MCF 10A (cell line): ENCODE results near the gene PRDM10. TPM values are rescaled to one million over a fixed set of nuclear protein-coding genes. Genes with fewer than 3 reads are reported as not detected.

Experiments
- BruUV-seq: library from RNA; stranded (reverse); fragments of 400-500 nt; replicated peaks from 2 replicates; lab custom pipeline; 2021; lab: Mats Ljungman, UMichigan
- CTCF ChIA-PET: fragments of 300-600 bp; sonication (Branson Sonifier 250); formaldehyde crosslinking; extraction: SDS; loops from one replicate; lab custom pipeline; 2021; ENCODE audit warnings: antibody characterized with exemption, inconsistent platforms; lab: Yijun Ruan, JAX
- POLR2A ChIA-PET: fragments of 300-600, 350-650 bp; sonication (Branson Sonifier 250); formaldehyde crosslinking; extraction: SDS; loops from one replicate; lab custom pipeline; 2020; ENCODE audit warnings: antibody characterized with exemption, inconsistent platforms; lab: Yijun Ruan, JAX
- DNase-seq: peaks from one replicate; pipeline ENCODE4 v3.0.0-alpha.2; 2018; ENCODE audit not compliant: unreplicated experiment
- H3K27ac Mint-ChIP-seq: one replicate; pipeline ENCODE4 v1.8.0; 2022; ENCODE audit warnings: mild to moderate bottlenecking, low read depth, mixed read lengths; ENCODE audit not compliant: unreplicated experiment
- H3K27me3 Mint-ChIP-seq: one replicate; pipeline ENCODE4 v1.8.0; 2022; ENCODE audit warnings: mixed read lengths; ENCODE audit not compliant: insufficient read depth, unreplicated experiment
- H3K36me3 Mint-ChIP-seq: one replicate; pipeline ENCODE4 v1.8.0; 2022; ENCODE audit warnings: mild to moderate bottlenecking, moderate library complexity, mixed read lengths; ENCODE audit not compliant: insufficient read depth, unreplicated experiment
- H3K4me1 Mint-ChIP-seq: one replicate; pipeline ENCODE4 v1.8.0; 2022; ENCODE audit warnings: mixed read lengths; ENCODE audit not compliant: insufficient read depth, unreplicated experiment
- H3K4me3 Mint-ChIP-seq: one replicate; pipeline ENCODE4 v1.8.0; 2022; ENCODE audit warnings: mild to moderate bottlenecking, moderate library complexity, mixed read lengths; ENCODE audit not compliant: unreplicated experiment
- H3K9me3 Mint-ChIP-seq: one replicate; pipeline ENCODE4 v1.8.0; 2022; ENCODE audit warnings: mixed read lengths; ENCODE audit not compliant: unreplicated experiment
- intact Hi-C: fragments of 100-400 bp; cut with micrococcal nuclease; formaldehyde crosslinking; loops from 2 replicates; pipeline ENCODE4 v1.14.1; 2022
- total RNA-seq: library from RNA; stranded (reverse); gene quantifications from 2 replicates; pipeline ENCODE4 v1.2.3, GENCODE V29; 2022
- TF ChIP-seq, protein P1 (sequence below): fragments of 200-600 bp; IDR thresholded peaks from one replicate; pipeline ENCODE4 v1.8.0; 2022; ENCODE audit warnings: antibody characterized with exemption, mild to moderate bottlenecking; ENCODE audit not compliant: unreplicated experiment

PRDM10 gene
- total RNA-seq, 1 experiment from 2014 or later: 5.1 TPM

DNA sequence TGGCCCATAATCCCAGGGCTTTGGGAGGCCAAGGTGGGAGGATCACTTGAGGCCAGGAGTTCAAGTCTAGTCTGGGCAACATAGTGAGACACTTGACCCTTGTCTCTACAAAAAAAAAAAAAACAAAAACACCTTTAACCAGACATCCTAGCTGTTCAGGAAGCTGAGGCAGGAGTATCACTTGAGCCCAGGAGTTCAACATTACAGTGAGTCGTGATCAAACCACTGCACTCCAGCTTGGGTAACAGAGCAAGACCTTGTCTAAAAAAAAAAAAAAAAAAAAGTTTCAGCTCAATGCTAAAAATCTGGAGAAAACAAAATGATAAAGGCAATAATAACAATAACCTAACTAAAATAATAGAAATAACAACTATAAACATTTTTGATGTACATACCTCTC, 44.5 kb upstream of the PRDM10 start:
- H3K36me3 Mint-ChIP-seq: no peaks in the 10 kb centered on the region
- H3K27me3 Mint-ChIP-seq: no peaks in the 10 kb centered on the region
- H3K27ac Mint-ChIP-seq: no peak overlapping the region
- H3K9me3 Mint-ChIP-seq: no peaks in the 10 kb centered on the region
- no TSS peak for BruUV-seq
- DNase-seq: no peak
- ChIA-PET CTCF (no interaction called here), POLR2A (interaction anchor here (1.0 kb wide), 1 partner anchor 44 kb away, joined by 3 read pairs; the partner anchor contains the start of gene PRDM10)
- H3K4me1 Mint-ChIP-seq: peaks cover 15% of the 10 kb centered on the region
- intact Hi-C loops: no loop called here
- TF ChIP-seq, protein P1, sequence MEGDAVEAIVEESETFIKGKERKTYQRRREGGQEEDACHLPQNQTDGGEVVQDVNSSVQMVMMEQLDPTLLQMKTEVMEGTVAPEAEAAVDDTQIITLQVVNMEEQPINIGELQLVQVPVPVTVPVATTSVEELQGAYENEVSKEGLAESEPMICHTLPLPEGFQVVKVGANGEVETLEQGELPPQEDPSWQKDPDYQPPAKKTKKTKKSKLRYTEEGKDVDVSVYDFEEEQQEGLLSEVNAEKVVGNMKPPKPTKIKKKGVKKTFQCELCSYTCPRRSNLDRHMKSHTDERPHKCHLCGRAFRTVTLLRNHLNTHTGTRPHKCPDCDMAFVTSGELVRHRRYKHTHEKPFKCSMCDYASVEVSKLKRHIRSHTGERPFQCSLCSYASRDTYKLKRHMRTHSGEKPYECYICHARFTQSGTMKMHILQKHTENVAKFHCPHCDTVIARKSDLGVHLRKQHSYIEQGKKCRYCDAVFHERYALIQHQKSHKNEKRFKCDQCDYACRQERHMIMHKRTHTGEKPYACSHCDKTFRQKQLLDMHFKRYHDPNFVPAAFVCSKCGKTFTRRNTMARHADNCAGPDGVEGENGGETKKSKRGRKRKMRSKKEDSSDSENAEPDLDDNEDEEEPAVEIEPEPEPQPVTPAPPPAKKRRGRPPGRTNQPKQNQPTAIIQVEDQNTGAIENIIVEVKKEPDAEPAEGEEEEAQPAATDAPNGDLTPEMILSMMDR: no peak
- no peak overlapping the region for H3K4me3 Mint-ChIP-seq

DNA sequence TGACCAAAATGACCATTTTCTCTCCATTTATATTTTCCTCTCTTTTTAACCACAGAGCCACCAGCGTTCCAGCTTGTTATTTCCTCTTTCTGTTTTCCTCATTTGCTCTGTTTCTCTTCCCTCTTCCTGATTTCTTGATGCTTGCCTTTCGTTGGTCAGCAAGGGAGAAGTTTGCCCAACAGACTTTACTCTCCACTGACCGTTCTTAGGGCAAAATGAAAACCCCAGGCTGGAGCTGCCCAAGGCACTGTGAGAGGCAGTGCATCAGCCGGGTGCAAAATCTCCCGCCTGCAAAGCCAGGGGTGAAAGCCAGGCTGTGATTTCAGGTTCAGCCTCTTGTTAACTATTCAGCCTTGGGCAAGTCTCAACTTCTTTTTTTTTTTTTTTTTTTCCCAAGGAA, 40.9 kb upstream of the PRDM10 start:
- ChIA-PET POLR2A (no interaction called here), CTCF (no interaction called here)
- no TSS peak for BruUV-seq
- Mint-ChIP-seq H3K36me3 (no peaks in the 10 kb centered on the region), H3K9me3 (no peaks in the 10 kb centered on the region), H3K4me1 (peaks cover 12% of the 10 kb centered on the region), H3K4me3 (no peak overlapping the region), H3K27me3 (no peaks in the 10 kb centered on the region), H3K27ac (no peak overlapping the region)
- TF ChIP-seq, protein P1: no peak
- DNase-seq: no peak
- intact Hi-C loops: no loop called here

DNA sequence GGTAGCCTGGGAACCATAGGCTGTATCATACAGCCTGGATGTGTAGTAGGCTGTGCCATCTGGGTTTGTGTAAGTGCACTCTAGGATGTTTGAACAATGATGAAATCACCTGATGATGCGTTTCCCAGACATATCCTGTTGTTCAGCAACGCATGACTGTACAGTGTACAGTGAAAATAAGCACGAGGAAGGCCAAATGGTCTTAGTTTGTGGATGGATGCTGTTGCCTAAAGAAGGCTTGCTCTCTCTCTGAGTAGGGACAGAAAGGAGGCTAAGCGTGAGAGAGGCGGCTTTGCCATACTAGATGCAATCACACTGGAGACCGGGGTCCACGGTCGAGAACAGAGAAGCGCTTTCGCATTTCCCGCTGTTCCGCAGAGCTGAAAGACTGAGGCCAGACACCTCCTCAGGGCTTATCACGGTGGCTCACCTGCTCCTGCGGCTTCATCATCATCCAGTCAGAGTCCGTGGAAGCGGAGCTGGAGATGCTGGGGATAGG, 39.5 kb upstream of the PRDM10 start:
- intact Hi-C loops: no loop called here
- ChIA-PET POLR2A (interaction anchor here (1.2 kb wide), 1 partner anchor 39 kb away, joined by 4 read pairs; the partner anchor contains the start of gene PRDM10), CTCF (no interaction called here)
- peak overlapping the region; percentile 75 for H3K27ac Mint-ChIP-seq
- H3K9me3 Mint-ChIP-seq: no peaks in the 10 kb centered on the region
- no TSS peak for BruUV-seq
- TF ChIP-seq, protein P1: no peak
- peak; percentile 88 for DNase-seq
- no peaks in the 10 kb centered on the region for H3K27me3 Mint-ChIP-seq
- H3K36me3 Mint-ChIP-seq: no peaks in the 10 kb centered on the region
- H3K4me3 Mint-ChIP-seq: no peak overlapping the region
- H3K4me1 Mint-ChIP-seq: peaks cover 21% of the 10 kb centered on the region

DNA sequence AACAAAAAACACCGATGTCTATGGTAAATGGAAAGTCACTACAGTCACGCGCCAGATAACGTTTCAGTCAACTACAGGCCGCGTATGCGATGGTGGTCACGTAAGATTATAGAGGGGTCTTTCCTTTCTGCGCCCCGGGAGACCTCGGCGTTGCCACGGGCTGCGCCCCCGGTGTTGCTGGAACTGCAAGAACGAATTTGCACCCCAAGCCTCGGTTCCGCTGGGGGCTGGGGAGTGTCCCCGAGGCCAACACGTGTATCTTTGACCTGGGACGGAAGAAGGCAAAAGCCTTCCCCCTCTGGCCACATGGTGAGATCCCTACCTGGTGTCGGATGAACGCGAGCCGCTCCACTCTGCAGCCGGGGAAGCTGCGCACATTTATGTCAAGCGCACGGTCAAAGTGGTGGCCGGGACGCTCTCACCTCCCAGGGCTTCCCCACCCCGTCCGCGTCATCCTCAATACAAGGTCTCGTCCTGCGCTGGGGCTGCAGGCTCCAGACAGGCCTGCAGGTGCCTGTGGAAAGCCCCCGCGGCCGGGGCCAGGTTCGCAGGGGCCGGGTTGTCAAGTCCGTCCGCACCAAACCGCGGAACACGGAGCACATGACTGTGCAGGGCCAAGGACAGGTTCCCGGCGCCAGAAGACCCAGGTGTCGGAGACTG, 37.8 kb upstream of the PRDM10 start:
- TF ChIP-seq, protein P1: no peak
- no peaks in the 10 kb centered on the region for H3K9me3 Mint-ChIP-seq
- H3K4me3 Mint-ChIP-seq: no peak overlapping the region
- ChIA-PET CTCF (no interaction called here), POLR2A (interaction anchor here (0.7 to 1.5 kb wide), 5 partner anchors 10 to 65 kb away, joined by 3 to 5 read pairs (median 4); partner anchors contain the start of gene PRDM10)
- no TSS peak for BruUV-seq
- H3K27ac Mint-ChIP-seq: no peak overlapping the region
- H3K27me3 Mint-ChIP-seq: no peaks in the 10 kb centered on the region
- H3K36me3 Mint-ChIP-seq: no peaks in the 10 kb centered on the region
- peaks cover 21% of the 10 kb centered on the region for H3K4me1 Mint-ChIP-seq
- intact Hi-C loops: no loop called here
- DNase-seq: no peak
